Uterus (tissue), 4 donors: ENCODE results near the gene PSG7. TPM values are rescaled to one million over a fixed set of nuclear protein-coding genes. Genes with fewer than 3 reads are reported as not detected.
"Not testable (repeated sequence)": the region's sequence is repeated elsewhere in the genome, so short reads cannot be mapped to it uniquely, and the experiment has no call there.

Experiments
- DNase-seq, 2 donors: peaks; one replicate each; pipeline ENCODE4 v3.0.0-alpha.2; 2019 to 2020
- H3K27ac ChIP-seq, 2 donors: fragments of 200-600 bp; sonication (generic); 1 replicate in 1 of 2; 2 replicates in 1 of 2; pipeline ENCODE4 v1.5.1; 2016 to 2018
- H3K27me3 ChIP-seq, 2 donors: fragments of 200-600 bp; sonication (generic); one replicate each; pipeline ENCODE4 v1.5.1; 2018 to 2019; ENCODE audit warnings: control low read depth in 1 of 2
- H3K36me3 ChIP-seq, 2 donors: fragments of 200-600 bp; sonication (generic); one replicate each; pipeline ENCODE4 v1.5.1; 2019; ENCODE audit warnings: control low read depth in 1 of 2
- H3K4me1 ChIP-seq, 2 donors: fragments of 200-600 bp; sonication (generic); one replicate each; pipeline ENCODE4 v1.5.1; 2018 to 2019; ENCODE audit warnings: control low read depth in 1 of 2
- H3K4me3 ChIP-seq, 2 donors: fragments of 200-600 bp; sonication (generic); 1 replicate in 1 of 2; 2 replicates in 1 of 2; pipeline ENCODE4 v1.5.1; 2018 to 2019; ENCODE audit warnings: mild to moderate bottlenecking in 1 of 2
- H3K9me3 ChIP-seq, 2 donors: fragments of 200-600 bp; sonication (generic); one replicate each; pipeline ENCODE4 v1.5.1; 2019; ENCODE audit warnings: control low read depth in 1 of 2
- POLR2A ChIP-seq, 2 donors: fragments of 450-650 bp; IDR thresholded peaks; one replicate each; pipeline ENCODE4 v1.6.1; 2016; ENCODE audit warnings: antibody characterized with exemption in 2 of 2, mild to moderate bottlenecking in 1 of 2, moderate library complexity in 1 of 2
- intact Hi-C: fragments of 100-400 bp; cut with DNase I; formaldehyde crosslinking; loops from one replicate; pipeline ENCODE4 v1.15.1; 2023; ENCODE audit warnings: low total_unique reads
- total RNA-seq, 4 donors: library from RNA; depleted of rRNA in 3 of 4; stranded (reverse); fragments of >200 nt in 3 of 4; gene quantifications; one replicate each; pipeline versions ENCODE4 v1.1.0 to v1.2.4, GENCODE V29; 2014 to 2023
- TF ChIP-seq, protein P1 (sequence below), 4 experiments: fragments of 200-600 bp in 2 of 4; fragments of 450-650 bp in 2 of 4; sonication (generic) in 2 of 4; IDR thresholded peaks; one replicate each; pipeline ENCODE4 v1.5.1; 2016 to 2019; ENCODE audit warnings: antibody characterized with exemption in 4 of 4, mild to moderate bottlenecking in 2 of 4, moderate library complexity in 1 of 4
- donor health status: DM: yes; HTN: yes; CAD: no.

PSG7 gene
- total RNA-seq, 4 donors from 2014 or later = not detected

DNA sequence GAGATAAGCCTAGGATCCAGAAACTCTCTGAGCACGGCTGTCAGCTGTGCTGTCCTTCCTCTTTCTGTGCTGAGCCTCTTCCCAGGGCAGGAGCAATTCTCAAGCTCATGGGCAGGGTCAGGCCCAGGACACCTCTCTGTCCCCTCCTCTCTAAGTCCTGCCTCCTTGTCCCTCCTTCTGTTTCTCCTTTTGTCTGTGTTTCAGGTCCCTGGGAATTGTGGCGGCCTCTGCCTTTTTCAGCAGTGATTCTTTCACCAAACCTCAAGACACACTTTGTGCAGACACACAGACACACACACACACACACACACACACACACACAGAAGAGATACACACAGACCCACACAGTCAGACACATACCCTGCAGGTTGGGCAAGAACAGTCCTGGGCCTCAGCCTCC, 57.4 kb downstream of the PSG7 start, which contains the start of gene PSG1:
Gene PSG1, minus strand, starts transcription at position 101 of the 400 bp plus-strand sequence. CDS start 132 bp downstream, outside the sequence.
- TF ChIP-seq, protein P1, sequence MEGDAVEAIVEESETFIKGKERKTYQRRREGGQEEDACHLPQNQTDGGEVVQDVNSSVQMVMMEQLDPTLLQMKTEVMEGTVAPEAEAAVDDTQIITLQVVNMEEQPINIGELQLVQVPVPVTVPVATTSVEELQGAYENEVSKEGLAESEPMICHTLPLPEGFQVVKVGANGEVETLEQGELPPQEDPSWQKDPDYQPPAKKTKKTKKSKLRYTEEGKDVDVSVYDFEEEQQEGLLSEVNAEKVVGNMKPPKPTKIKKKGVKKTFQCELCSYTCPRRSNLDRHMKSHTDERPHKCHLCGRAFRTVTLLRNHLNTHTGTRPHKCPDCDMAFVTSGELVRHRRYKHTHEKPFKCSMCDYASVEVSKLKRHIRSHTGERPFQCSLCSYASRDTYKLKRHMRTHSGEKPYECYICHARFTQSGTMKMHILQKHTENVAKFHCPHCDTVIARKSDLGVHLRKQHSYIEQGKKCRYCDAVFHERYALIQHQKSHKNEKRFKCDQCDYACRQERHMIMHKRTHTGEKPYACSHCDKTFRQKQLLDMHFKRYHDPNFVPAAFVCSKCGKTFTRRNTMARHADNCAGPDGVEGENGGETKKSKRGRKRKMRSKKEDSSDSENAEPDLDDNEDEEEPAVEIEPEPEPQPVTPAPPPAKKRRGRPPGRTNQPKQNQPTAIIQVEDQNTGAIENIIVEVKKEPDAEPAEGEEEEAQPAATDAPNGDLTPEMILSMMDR (IDR thresholded peaks at IDR 0.05) = no peak
- TF ChIP-seq POLR2A (IDR thresholded peaks at IDR 0.05) = no peak
- no peaks in the 10 kb centered on the region for H3K9me3 ChIP-seq
- H3K4me3 ChIP-seq = no peak within 1 kb of the TSS
- H3K4me1 ChIP-seq = no peaks in the 10 kb centered on the region
- no peak for DNase-seq
- no peak within 1 kb of the TSS for H3K27ac ChIP-seq
- H3K27me3 ChIP-seq = no peaks in the 10 kb centered on the region
- H3K36me3 ChIP-seq = no peaks in the 10 kb centered on the region
- intact Hi-C loops = no loop called here

DNA sequence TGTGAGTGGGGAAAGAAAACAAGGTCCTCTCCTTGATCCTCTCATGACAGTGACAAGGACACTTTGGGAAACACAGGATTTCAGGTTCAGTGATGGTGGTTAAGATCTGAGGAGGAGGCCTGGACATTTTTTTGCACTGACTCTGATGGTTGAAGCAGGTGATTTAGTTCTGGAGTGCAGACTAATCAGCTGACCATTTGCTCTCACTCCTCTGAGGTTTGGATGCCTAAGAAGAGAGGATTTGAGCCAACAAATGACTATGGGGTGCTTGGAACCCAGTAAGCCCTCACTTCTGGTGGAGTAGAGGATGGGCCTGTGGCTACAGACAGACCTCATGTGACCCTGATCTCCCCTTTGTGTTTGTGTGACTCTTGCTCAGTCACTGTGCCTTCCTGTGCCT, 60.4 kb downstream of the PSG7 start:
- H3K4me1 ChIP-seq, H3K27ac ChIP-seq, intact Hi-C loops, H3K27me3 ChIP-seq, H3K4me3 ChIP-seq, H3K36me3 ChIP-seq, H3K9me3 ChIP-seq, DNase-seq: not testable (repeated sequence)

DNA sequence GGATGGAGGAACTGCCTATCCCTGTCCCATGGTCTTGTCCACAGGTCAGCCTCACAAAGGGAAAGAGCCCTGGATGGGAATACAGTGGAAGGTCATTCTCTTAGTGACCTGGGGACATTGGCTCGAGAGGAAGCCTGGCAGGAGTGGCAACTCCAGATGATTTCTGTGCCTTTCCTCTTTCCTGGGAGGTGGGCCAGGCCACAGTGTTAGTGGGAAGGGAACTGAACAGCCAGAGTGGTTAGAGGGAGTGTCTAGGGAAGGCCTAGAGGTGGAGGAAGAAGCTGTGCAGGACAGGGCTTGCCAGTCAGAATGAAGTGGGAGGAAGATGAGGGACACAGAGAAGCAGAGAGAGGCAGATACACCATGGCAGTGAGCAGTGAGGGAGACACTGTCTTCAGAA, 61.1 kb downstream of the PSG7 start:
- H3K27ac ChIP-seq, H3K27me3 ChIP-seq, H3K4me1 ChIP-seq, intact Hi-C loops, H3K9me3 ChIP-seq, H3K4me3 ChIP-seq, DNase-seq, H3K36me3 ChIP-seq: not testable (repeated sequence)

DNA sequence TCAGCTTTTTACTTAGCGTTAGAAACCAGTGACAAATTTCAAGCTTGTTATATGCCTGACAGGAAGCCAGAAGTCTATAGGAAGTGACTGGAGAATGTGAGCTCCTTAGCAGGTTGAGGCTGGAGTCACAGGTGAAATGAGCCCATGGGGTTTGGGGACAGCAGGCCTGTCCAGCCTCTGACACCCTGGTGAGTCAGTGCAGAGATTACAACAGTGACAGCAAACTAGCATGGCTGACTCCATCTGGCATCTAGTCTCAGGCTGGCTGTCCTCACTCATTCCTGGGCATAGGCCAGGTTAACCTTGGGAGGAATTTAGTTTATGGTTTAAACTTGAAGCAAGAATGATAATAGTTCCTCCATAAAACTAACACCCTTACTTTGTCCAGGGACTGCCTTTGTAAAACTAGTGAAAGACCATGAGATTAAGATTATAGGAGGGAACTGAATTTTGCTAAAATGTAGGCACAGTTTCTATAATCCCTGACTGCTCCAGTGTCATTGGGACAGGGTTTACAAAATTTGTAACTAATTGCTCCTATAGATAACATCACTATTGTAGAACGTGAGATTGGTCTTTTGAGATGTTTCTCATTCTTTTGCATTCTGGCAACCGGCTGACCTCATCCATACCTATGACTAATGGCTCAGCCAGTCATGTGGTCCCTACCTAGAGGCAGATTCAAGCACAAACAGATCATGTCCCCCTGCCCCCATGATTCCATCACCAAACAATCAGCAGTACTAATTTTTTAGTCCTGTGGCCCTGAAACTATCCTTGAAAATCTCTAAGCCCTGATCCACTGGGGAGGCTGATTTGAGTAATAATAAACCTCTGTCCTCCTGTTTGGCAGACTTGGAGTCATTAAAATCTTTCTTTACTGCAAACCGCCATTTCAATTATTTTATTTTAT, 61.9 kb downstream of the PSG7 start:
- H3K27me3 ChIP-seq, DNase-seq, H3K4me1 ChIP-seq, H3K27ac ChIP-seq, H3K36me3 ChIP-seq, H3K4me3 ChIP-seq, intact Hi-C loops, H3K9me3 ChIP-seq: not testable (repeated sequence)

DNA sequence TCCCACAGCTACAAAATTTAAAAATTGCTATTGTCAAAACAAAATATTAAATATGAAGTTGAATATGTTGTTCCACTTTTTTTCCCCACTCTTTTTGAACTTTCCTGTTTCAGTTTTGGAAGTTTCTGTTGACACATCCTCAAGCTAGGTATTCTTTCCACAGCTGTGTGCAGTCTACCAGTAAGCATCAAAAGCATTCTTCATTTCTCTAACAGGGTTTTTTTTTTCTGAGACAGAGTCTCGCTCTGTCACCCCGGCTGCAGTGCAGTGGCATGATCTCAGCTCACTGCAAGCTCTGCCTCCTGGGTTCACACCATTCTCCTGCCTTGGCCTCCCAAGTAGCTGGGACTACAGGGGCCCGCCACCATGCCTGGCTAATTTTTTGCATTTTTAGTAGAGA, 62.9 kb downstream of the PSG7 start:
- H3K4me3 ChIP-seq, H3K27me3 ChIP-seq, H3K9me3 ChIP-seq, H3K4me1 ChIP-seq, H3K27ac ChIP-seq, DNase-seq, H3K36me3 ChIP-seq, intact Hi-C loops: not testable (repeated sequence)

Other genes starting within 250 kb of the PSG7 start
- not detected for gene PSG3, start 196.7 kb downstream of the PSG7 start, total RNA-seq
- gene PSG8, start 171.5 kb downstream of the PSG7 start, total RNA-seq = not detected
- not detected for gene PSG1, start 57.5 kb downstream of the PSG7 start, total RNA-seq
- not detected for gene PSG6, start 19.3 kb downstream of the PSG7 start, total RNA-seq
- not detected for gene PSG11, start 89.3 kb upstream of the PSG7 start, total RNA-seq
- not detected for gene PSG2, start 145.5 kb upstream of the PSG7 start, total RNA-seq
- gene PSG5, start 249.3 kb upstream of the PSG7 start, total RNA-seq = not detected